IMR-90 (cell line): ENCODE data around the gene DVL3. TPM values are rescaled to one million over a fixed set of nuclear protein-coding genes. Genes with fewer than 3 reads are reported as not detected.

Source experiments
- ATAC-seq: fragments of 200-7000 bp; cut with Tn5 transposase; 2 replicates; pipeline ENCODE4 v1.9.1; 2020; ENCODE audit warnings: low read depth, mild to moderate bottlenecking, moderate library complexity
- BruUV-seq: library from RNA; stranded (reverse); fragments of 400-500 nt; replicated peaks from 2 replicates; lab custom pipeline; 2021; lab: Mats Ljungman, UMichigan
- CTCF ChIA-PET: fragments of 300-600 bp; formaldehyde crosslinking; extraction: SDS; loops from one replicate; lab custom pipeline; 2021; ENCODE audit warnings: antibody characterized with exemption; lab: Yijun Ruan, JAX
- POLR2A ChIA-PET: fragments of 300-600 bp; sonication (Branson Sonifier 250); formaldehyde crosslinking; loops from one replicate; lab custom pipeline; 2022; ENCODE audit warnings: antibody characterized with exemption; ENCODE audit not compliant: unreplicated experiment; lab: Charles Lee
- DNase-seq: peaks from one replicate; pipeline ENCODE4 v3.0.0; 2013
- H2AFZ ChIP-seq: replicated peaks from 2 replicates; pipeline ENCODE3; 2013; ENCODE audit warnings: low read length, mild to moderate bottlenecking; ENCODE audit not compliant: poor library complexity
- H2AK5ac ChIP-seq: 2 replicates; pipeline ENCODE4 v1.6.1; 2013; ENCODE audit warnings: low read depth, low read length, inconsistent platforms
- H2AK9ac ChIP-seq: replicated peaks from 2 replicates; pipeline ENCODE3; 2013; ENCODE audit warnings: mild to moderate bottlenecking, low read depth, low read length, moderate library complexity; ENCODE audit not compliant: poor library complexity
- H2BK120ac ChIP-seq: 2 replicates; pipeline ENCODE4 v1.6.1; 2013; ENCODE audit warnings: low read depth, low read length, inconsistent platforms
- H2BK15ac ChIP-seq: 3 replicates; pipeline ENCODE4 v1.6.1; 2013; ENCODE audit warnings: low read depth, low read length, inconsistent platforms
- H2BK20ac ChIP-seq: 2 replicates; pipeline ENCODE4 v1.6.1; 2013; ENCODE audit warnings: low read depth, mild to moderate bottlenecking, inconsistent platforms, low read length, moderate library complexity
- H2BK5ac ChIP-seq: 2 replicates; pipeline ENCODE4 v1.6.1; 2013; ENCODE audit warnings: mild to moderate bottlenecking, low read depth, low read length, inconsistent platforms; ENCODE audit not compliant: poor library complexity, severe bottlenecking
- H3K14ac ChIP-seq: replicated peaks from 2 replicates; pipeline ENCODE4 v1.6.1; 2013; ENCODE audit warnings: low read depth, low read length, inconsistent platforms
- H3K18ac ChIP-seq: 2 replicates; pipeline ENCODE4 v1.6.1; 2013; ENCODE audit warnings: low read depth, low read length, control low read depth
- H3K23ac ChIP-seq: 2 replicates; pipeline ENCODE4 v1.6.1; 2013; ENCODE audit warnings: low read depth, low read length, inconsistent platforms
- H3K27ac ChIP-seq: 2 replicates; pipeline ENCODE4 v1.5.1; 2013; ENCODE audit warnings: mild to moderate bottlenecking, control low read depth, low read length; ENCODE audit not compliant: insufficient read depth
- H3K27me3 ChIP-seq: 2 replicates; pipeline ENCODE4 v1.6.1; 2013; ENCODE audit warnings: low read length; ENCODE audit not compliant: control insufficient read depth, insufficient read depth
- H3K36me3 ChIP-seq: 2 replicates; pipeline ENCODE4 v1.6.1; 2013; ENCODE audit warnings: low read length, mixed read lengths; ENCODE audit not compliant: control insufficient read depth, insufficient read depth
- H3K4ac ChIP-seq: 2 replicates; pipeline ENCODE4 v1.6.1; 2013; ENCODE audit warnings: low read depth, low read length, inconsistent platforms
- H3K4me1 ChIP-seq: 2 replicates; pipeline ENCODE4 v1.6.1; 2013; ENCODE audit warnings: low read length, mixed read lengths; ENCODE audit not compliant: control insufficient read depth, insufficient read depth
- H3K4me2 ChIP-seq: 2 replicates; pipeline ENCODE4 v1.6.1; 2013; ENCODE audit warnings: low read depth, mild to moderate bottlenecking, control low read depth, low read length, moderate library complexity
- H3K4me3 ChIP-seq: 2 replicates; pipeline ENCODE4 v1.5.1; 2013; ENCODE audit warnings: low read depth, mild to moderate bottlenecking, control low read depth, low read length, moderate library complexity; ENCODE audit not compliant: insufficient read depth
- H3K56ac ChIP-seq: 2 replicates; pipeline ENCODE4 v1.6.1; 2013; ENCODE audit warnings: low read length, inconsistent platforms; ENCODE audit not compliant: insufficient read depth; ENCODE audit errors: extremely low read depth
- H3K79me1 ChIP-seq, 2 experiments: 2 replicates each; pipeline ENCODE4 v1.6.1; 2013; ENCODE audit warnings: low read length in 2 of 2, inconsistent platforms in 1 of 2, low read depth in 1 of 2
- H3K9ac ChIP-seq: 2 replicates; pipeline ENCODE4 v1.6.1; 2013; ENCODE audit warnings: low read depth, low read length, control low read depth
- H3K9me1 ChIP-seq: 2 replicates; pipeline ENCODE4 v1.6.1; 2013; ENCODE audit warnings: low read length, inconsistent platforms; ENCODE audit not compliant: insufficient read depth
- H3K9me3 ChIP-seq: 2 replicates; pipeline ENCODE4 v1.6.1; 2013; ENCODE audit warnings: low read length; ENCODE audit not compliant: control insufficient read depth, insufficient read depth
- H4K20me1 ChIP-seq: 2 replicates; pipeline ENCODE4 v1.6.1; 2013; ENCODE audit warnings: low read length, inconsistent platforms; ENCODE audit not compliant: insufficient read depth
- H4K5ac ChIP-seq: 2 replicates; pipeline ENCODE4 v1.6.1; 2013; ENCODE audit warnings: mild to moderate bottlenecking, low read depth, low read length, control low read depth
- H4K8ac ChIP-seq, 2 experiments: 2 replicates each; pipeline ENCODE4 v1.6.1; 2013; ENCODE audit warnings: low read depth in 2 of 2, low read length in 2 of 2, control low read depth in 1 of 2, inconsistent platforms in 1 of 2
- H4K91ac ChIP-seq: 2 replicates; pipeline ENCODE4 v1.6.1; 2013; ENCODE audit warnings: low read depth, low read length, inconsistent platforms; ENCODE audit not compliant: insufficient read depth
- BHLHE40 ChIP-seq: fragments of 150-350 bp; IDR thresholded peaks from 2 replicates; pipeline ENCODE4 v1.6.1; 2016; ENCODE audit warnings: mild to moderate bottlenecking, low read depth, low read length
- CEBPB ChIP-seq: IDR thresholded peaks from 2 replicates; pipeline ENCODE4 v1.6.1; 2012; ENCODE audit warnings: low read depth, low read length, improper control_type of control experiment
- CHD1 ChIP-seq: IDR thresholded peaks from 2 replicates; pipeline ENCODE4 v1.6.1; 2012; ENCODE audit warnings: low read depth, low read length, improper control_type of control experiment
- ELK1 ChIP-seq: fragments of 150-350 bp; IDR thresholded peaks from 2 replicates; pipeline ENCODE4 v1.6.1; 2016; ENCODE audit warnings: low read depth, mild to moderate bottlenecking, low read length, moderate library complexity, borderline replicate concordance
- FOS ChIP-seq: fragments of 150-350 bp; IDR thresholded peaks from 2 replicates; pipeline ENCODE4 v1.6.1; 2016; ENCODE audit warnings: low read depth, low read length
- MAFK ChIP-seq: IDR thresholded peaks from 2 replicates; pipeline ENCODE4 v1.6.1; 2012; ENCODE audit warnings: low read depth, low read length, improper control_type of control experiment
- MAZ ChIP-seq: IDR thresholded peaks from 2 replicates; pipeline ENCODE4 v1.6.1; 2012; ENCODE audit warnings: low read depth, mild to moderate bottlenecking, low read length, improper control_type of control experiment, moderate library complexity, borderline replicate concordance
- MXI1 ChIP-seq: IDR thresholded peaks from 2 replicates; pipeline ENCODE4 v1.6.1; 2012; ENCODE audit warnings: low read depth, mild to moderate bottlenecking, low read length, moderate library complexity, borderline replicate concordance
- NFE2L2 ChIP-seq: fragments of 150-350 bp; IDR thresholded peaks from 2 replicates; pipeline ENCODE4 v1.6.1; 2016; ENCODE audit warnings: low read depth, mild to moderate bottlenecking, low read length
- POLR2A ChIP-seq: IDR thresholded peaks from 2 replicates; pipeline ENCODE4 v1.6.1; 2012; ENCODE audit warnings: mild to moderate bottlenecking, low read depth, low read length
- RAD21 ChIP-seq: IDR thresholded peaks from 2 replicates; pipeline ENCODE4 v1.6.1; 2012; ENCODE audit warnings: low read length, improper control_type of control experiment
- RCOR1 ChIP-seq: IDR thresholded peaks from 2 replicates; pipeline ENCODE4 v1.6.1; 2012; ENCODE audit warnings: mild to moderate bottlenecking, low read length, improper control_type of control experiment; ENCODE audit not compliant: insufficient replicate concordance
- RFX5 ChIP-seq: IDR thresholded peaks from 2 replicates; pipeline ENCODE4 v1.8.0; 2012; ENCODE audit warnings: low read depth, mild to moderate bottlenecking, low read length, moderate library complexity
- SMC3 ChIP-seq: fragments of 150-350 bp; IDR thresholded peaks from 2 replicates; pipeline ENCODE4 v1.6.1; 2016; ENCODE audit warnings: low read depth, mild to moderate bottlenecking, antibody characterized with exemption, low read length, moderate library complexity
- WGBS, 2 experiments: methylation state at CpG; one replicate each; pipeline versions ENCODE4 v1.1.5 to v1.1.7; 2013; ENCODE audit warnings: missing lambda C conversion rate in 2 of 2; ENCODE audit not compliant: insufficient read length in 1 of 2; ENCODE audit errors: extremely low coverage in 2 of 2; 5-methylcytosine and 5-hydroxymethylcytosine counted together
- dilution Hi-C: fragments of 300-500 bp; cut with HindIII; formaldehyde crosslinking; loops from one replicate; pipeline ENCODE4 v1.14.3; 2018; ENCODE audit warnings: low sequenced_read_pairs; ENCODE audit not compliant: unreplicated experiment
- in situ Hi-C: fragments of 300-500 bp; cut with MboI; formaldehyde crosslinking; loops from 3 replicates; pipeline ENCODE4 v1.14.3; 2019; ENCODE audit warnings: low sequenced_read_pairs, inconsistent platforms, mixed read lengths
- intact Hi-C: fragments of 100-400 bp; cut with micrococcal nuclease; formaldehyde crosslinking; loops from 2 replicates; pipeline ENCODE4 v1.10.0; 2022
- polyA plus RNA-seq, 3 experiments: library from polyadenylated mRNA; depleted of rRNA; stranded (reverse); fragments of >200 nt; gene quantifications; 2 replicates each; pipeline ENCODE4 v1.2.3, GENCODE V29; 2012; ENCODE audit warnings: low replicate concordance in 1 of 3
- total RNA-seq: library from RNA; depleted of rRNA; stranded (reverse); fragments of >200 nt; gene quantifications from 2 replicates; pipeline ENCODE4 v1.2.3, GENCODE V29; 2012
- TF ChIP-seq, protein P1 (sequence below): fragments of 150-350 bp; IDR thresholded peaks from 2 replicates; pipeline ENCODE4 v1.6.1; 2017; ENCODE audit warnings: mild to moderate bottlenecking, antibody characterized with exemption, low read length, low read depth
- TF ChIP-seq, protein P2 (sequence below): conservative IDR thresholded peaks from 2 replicates; pipeline ENCODE4 v1.5.1; 2012; ENCODE audit warnings: mild to moderate bottlenecking, low read depth, low read length, improper control_type of control experiment

DVL3 gene
- total and polyA plus RNA-seq, 2 of the 4 experiments (the other 2 are of a cell fraction) = 23.3 to 40.4 TPM

- peaks cover 41% of the 10 kb centered on the region for H4K20me1 ChIP-seq
- no peaks in the 10 kb centered on the region for H3K9me3 ChIP-seq
- POLR2A ChIA-PET = interaction anchor here (0.6 kb wide), 1 partner anchor 70 kb away, joined by 14 read pairs; no protein-coding TSS in a partner anchor
- TF ChIP-seq MXI1 (no peak), SMC3 (no peak), FOS (no peak), RAD21 (no peak), BHLHE40 (no peak), ELK1 (no peak), RFX5 (no peak), NFE2L2 (no peak), CHD1 (no peak), MAZ (no peak), POLR2A (no peak), CEBPB (no peak), MAFK (no peak), RCOR1 (no peak)
- TF ChIP-seq, protein P1, sequence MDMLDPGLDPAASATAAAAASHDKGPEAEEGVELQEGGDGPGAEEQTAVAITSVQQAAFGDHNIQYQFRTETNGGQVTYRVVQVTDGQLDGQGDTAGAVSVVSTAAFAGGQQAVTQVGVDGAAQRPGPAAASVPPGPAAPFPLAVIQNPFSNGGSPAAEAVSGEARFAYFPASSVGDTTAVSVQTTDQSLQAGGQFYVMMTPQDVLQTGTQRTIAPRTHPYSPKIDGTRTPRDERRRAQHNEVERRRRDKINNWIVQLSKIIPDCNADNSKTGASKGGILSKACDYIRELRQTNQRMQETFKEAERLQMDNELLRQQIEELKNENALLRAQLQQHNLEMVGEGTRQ = no peak
- TF ChIP-seq, protein P2, sequence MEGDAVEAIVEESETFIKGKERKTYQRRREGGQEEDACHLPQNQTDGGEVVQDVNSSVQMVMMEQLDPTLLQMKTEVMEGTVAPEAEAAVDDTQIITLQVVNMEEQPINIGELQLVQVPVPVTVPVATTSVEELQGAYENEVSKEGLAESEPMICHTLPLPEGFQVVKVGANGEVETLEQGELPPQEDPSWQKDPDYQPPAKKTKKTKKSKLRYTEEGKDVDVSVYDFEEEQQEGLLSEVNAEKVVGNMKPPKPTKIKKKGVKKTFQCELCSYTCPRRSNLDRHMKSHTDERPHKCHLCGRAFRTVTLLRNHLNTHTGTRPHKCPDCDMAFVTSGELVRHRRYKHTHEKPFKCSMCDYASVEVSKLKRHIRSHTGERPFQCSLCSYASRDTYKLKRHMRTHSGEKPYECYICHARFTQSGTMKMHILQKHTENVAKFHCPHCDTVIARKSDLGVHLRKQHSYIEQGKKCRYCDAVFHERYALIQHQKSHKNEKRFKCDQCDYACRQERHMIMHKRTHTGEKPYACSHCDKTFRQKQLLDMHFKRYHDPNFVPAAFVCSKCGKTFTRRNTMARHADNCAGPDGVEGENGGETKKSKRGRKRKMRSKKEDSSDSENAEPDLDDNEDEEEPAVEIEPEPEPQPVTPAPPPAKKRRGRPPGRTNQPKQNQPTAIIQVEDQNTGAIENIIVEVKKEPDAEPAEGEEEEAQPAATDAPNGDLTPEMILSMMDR = no peak
- no peak overlapping the region for H3K4me2 ChIP-seq
- no peak overlapping the region for H2AFZ ChIP-seq
- H3K4ac ChIP-seq = peak overlapping the region; percentile 5; the same call in 1 of the 2 replicates
- BruUV-seq = no TSS peak
- intact Hi-C loops = no loop called here
- H3K9me1 ChIP-seq = peaks cover 29% of the 10 kb centered on the region
- H3K36me3 ChIP-seq = peaks cover 48% of the 10 kb centered on the region
- dilution Hi-C loops = no loop called here
- H3K27me3 ChIP-seq = no peaks in the 10 kb centered on the region
- in situ Hi-C loops = no loop called here
- peaks cover 24 to 62% of the 10 kb centered on the region in 2 experiments for H3K79me1 ChIP-seq
- H3K27ac ChIP-seq = 0 out of 2 replicates have a peak overlapping the region, but pooled peaks have one; percentile 13
- H2AK5ac ChIP-seq = no peak overlapping the region; the same call in 1 of the 2 replicates
- H3K9ac ChIP-seq = no peak overlapping the region
- no peak overlapping the region for H3K4me3 ChIP-seq
- CTCF ChIA-PET = no interaction called here
- H4K5ac ChIP-seq = no peak overlapping the region; the same call in 1 of the 2 replicates
- no peak overlapping the region for H2BK120ac ChIP-seq
- no peak overlapping the region for H2BK20ac ChIP-seq
- DNase-seq (no peak), ATAC-seq (no peak)
- no peak overlapping the region for H3K56ac ChIP-seq
- no peak overlapping the region for H2AK9ac ChIP-seq
- no peak overlapping the region for H3K23ac ChIP-seq
- no peak overlapping the region for H4K91ac ChIP-seq
- no peak overlapping the region for H2BK15ac ChIP-seq
- no CpG with 5 or more reads among the region's 4 CpGs for WGBS, 2 experiments
- no peak overlapping the region for H3K14ac ChIP-seq
- H3K18ac ChIP-seq = no peak overlapping the region
- peak overlapping the region in 1 of 2 experiments; percentile 56; a peak in 1 of 4 replicates for H4K8ac ChIP-seq
- H3K4me1 ChIP-seq = peaks cover 19% of the 10 kb centered on the region
- H2BK5ac ChIP-seq = peak overlapping the region; percentile 11
These were observed 19.1 kb downstream of the DVL3 start for GRCh38 chr3:184174284-184174645.
